Subcutaneous adipose tissue (tissue), 4 donors: Measurements from ENCODE around the gene DUOX1. TPM values are rescaled to one million over a fixed set of nuclear protein-coding genes. Genes with fewer than 3 reads are reported as not detected.

Experiments
- total RNA-seq, 4 donors: library from RNA; depleted of rRNA; stranded (reverse); fragments of >200 nt; gene quantifications; one replicate each; pipeline ENCODE4 v1.1.0, GENCODE V29; 2016
- TF ChIP-seq, protein P1 (sequence below): fragments of 450-650 bp; IDR thresholded peaks from one replicate; pipeline ENCODE4 v1.5.1; 2016; ENCODE audit warnings: low read depth, mild to moderate bottlenecking, control low read depth, antibody characterized with exemption, moderate library complexity

Gene DUOX1
- total RNA-seq, 4 donors from 2014 or later, result 0.44 to 0.85 (median 0.57) TPM; not detected in 1

DNA sequence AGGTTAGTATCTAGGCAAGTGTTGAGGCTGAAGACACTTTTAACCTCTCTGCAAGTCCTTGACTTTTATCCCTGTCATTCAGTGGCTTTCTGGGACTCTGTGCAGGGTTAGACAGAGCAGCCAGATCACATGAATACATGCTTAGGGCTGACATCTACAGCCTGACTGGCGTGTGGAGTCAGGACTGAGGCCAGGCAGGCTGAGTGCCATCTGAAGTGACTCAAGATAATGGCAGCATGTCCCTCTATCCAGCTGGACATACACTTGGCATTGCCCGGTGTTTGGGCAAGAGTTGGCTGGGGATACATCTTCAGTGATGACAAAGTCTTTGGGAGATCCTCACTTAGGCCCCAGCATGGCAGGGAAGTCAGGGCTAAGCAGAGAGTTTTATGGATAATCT lies 38.2 kb upstream of the DUOX1 start:
- TF ChIP-seq, protein P1, sequence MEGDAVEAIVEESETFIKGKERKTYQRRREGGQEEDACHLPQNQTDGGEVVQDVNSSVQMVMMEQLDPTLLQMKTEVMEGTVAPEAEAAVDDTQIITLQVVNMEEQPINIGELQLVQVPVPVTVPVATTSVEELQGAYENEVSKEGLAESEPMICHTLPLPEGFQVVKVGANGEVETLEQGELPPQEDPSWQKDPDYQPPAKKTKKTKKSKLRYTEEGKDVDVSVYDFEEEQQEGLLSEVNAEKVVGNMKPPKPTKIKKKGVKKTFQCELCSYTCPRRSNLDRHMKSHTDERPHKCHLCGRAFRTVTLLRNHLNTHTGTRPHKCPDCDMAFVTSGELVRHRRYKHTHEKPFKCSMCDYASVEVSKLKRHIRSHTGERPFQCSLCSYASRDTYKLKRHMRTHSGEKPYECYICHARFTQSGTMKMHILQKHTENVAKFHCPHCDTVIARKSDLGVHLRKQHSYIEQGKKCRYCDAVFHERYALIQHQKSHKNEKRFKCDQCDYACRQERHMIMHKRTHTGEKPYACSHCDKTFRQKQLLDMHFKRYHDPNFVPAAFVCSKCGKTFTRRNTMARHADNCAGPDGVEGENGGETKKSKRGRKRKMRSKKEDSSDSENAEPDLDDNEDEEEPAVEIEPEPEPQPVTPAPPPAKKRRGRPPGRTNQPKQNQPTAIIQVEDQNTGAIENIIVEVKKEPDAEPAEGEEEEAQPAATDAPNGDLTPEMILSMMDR, result no peak

GRCh38 chr15:45093013-45093412 lies 36.8 kb upstream of the DUOX1 start:
- TF ChIP-seq, protein P1, result no peak

- TF ChIP-seq, protein P1, result no peak
Observed at GRCh38 chr15:45093622-45094357, 36.0 kb upstream of the DUOX1 start.

- TF ChIP-seq, protein P1, result no peak
Observed at GRCh38 chr15:45094358-45094730, 35.5 kb upstream of the DUOX1 start.

DNA sequence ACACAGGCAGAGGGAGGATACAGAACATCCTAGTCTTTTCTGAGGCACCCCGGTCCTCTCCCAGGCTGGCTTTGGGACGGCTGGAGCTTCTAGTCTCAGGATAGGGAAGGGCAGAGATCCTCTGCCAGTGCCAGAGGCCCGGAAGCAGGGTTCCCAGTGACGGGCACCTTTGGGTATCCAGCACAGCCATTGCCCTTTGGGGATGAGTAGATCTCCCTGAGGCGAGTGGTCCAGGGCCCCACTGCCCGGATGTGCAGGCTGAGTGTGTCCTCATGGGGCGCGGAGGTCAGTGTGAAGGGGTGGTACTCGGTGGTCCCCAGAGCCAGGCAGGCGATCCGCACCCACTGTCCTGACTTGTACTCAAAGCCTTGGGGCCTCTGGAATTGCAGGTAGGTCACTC lies 34.1 kb upstream of the DUOX1 start:
- TF ChIP-seq, protein P1, result no peak

- TF ChIP-seq, protein P1, result no peak
Observed at GRCh38 chr15:45097466-45097865, 32.3 kb upstream of the DUOX1 start.

DNA sequence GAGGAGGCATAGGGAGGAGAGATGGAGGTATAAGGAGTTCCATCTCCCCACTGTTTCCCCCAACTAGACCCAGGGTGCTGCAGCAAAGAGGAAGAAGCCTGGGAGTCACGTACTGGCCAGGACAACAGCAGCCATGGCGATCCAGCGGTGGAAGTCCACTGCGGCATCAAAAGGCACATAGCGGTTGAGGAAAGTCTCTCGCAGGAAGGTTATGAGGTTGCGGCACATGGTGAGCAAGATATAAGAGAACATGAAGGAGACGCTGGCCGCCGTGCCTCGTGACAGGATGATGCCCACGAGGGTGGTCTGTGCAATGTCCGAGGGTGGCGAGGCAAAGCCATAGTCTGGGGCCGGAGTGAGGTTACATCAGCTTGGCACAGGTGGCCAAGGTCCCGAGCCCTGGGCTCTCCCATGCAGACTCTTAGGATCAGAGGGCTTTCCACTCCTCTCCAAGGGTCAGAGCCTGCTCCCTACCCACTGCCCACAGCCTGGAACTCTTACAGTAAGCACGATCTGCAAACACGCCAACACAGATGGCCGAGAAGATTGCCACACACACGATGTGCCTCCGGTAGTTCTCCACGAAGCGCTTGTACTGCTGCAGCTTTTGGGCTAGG lies 30.1 kb upstream of the DUOX1 start:
- TF ChIP-seq, protein P1, result no peak
